Measurements from ENCODE around the gene PBRM1.

DNA sequence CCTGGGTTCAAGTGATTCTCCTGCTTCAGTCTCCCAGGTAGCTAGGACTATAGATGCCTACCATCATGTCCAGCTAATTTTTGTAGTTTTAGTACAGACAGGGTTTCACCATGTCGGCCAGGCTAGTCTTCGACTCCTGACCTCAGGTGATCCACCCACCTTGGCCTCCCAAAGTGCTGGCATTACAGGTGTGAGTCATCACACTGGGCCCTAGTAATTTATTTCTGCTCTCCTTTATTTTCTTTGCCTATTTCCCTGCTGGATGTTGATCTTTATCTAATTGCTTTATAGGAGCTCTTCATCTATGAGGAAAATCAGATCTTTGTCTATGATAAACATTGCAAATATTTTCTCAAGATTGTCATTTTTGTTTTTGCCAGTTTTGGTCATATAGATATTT, 117.6 kb downstream of the PBRM1 start:
- TF ChIP-seq TAF1 (IDR thresholded peaks at IDR 0.05; ENCODE audit: borderline replicate concordance, low read depth, low read length) (no peak), POLR2AphosphoS5 (IDR thresholded peaks at IDR 0.05; ENCODE audit: low read depth, low read length) (no peak), POLR2A (IDR thresholded peaks at IDR 0.05; ENCODE audit: low read depth, low read length) (no peak)
